Measurements from ENCODE around the gene IFNAR1. TPM values are rescaled to one million over a fixed set of nuclear protein-coding genes. Genes with fewer than 3 reads are reported as not detected.

Gene IFNAR1
- total and polyA plus RNA-seq, 2 experiments from 2014 or later, result 14.0 to 18.7 TPM

DNA sequence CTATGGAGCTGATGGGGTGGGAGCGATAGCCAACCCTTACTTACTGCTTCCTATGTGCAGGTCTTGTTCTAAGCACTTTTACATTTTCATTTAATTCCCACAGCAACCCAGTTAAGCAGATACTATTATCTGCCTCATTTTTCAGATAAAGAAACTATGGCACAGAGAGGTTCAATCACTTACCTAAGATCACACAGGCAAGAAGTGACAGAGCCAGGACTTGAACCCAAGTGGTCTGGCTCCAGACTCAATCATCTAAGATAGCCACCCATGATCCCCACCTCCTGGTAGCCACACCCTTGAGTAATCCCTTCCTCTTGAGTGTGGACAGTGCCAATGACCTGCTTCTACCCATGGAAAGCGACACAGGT is 23.2 kb upstream of the IFNAR1 start:
- Histone ChIP-seq H4K20me1 (replicated peaks; ENCODE audit: insufficient read depth) (no peaks in the 10 kb centered on the region), H3K36me3 (ENCODE audit: insufficient read depth) (no peaks in the 10 kb centered on the region), H3K4me1 (ENCODE audit: insufficient read depth) (no peaks in the 10 kb centered on the region), H2AFZ (no peak overlapping the region; the same call in 1 of the 2 replicates), H3K79me2 (replicated peaks; ENCODE audit: insufficient read depth) (no peaks in the 10 kb centered on the region), H3K4me2 (no peak overlapping the region), H3K27me3 (ENCODE audit: insufficient read depth) (no peaks in the 10 kb centered on the region), H3K4me3 (no peak overlapping the region), H3K9me2 (ENCODE audit: insufficient read depth) (0 out of 2 replicates have a peak, but pooled peaks cover 4% of the 10 kb centered on the region), H3F3A (replicated peaks; ENCODE audit: low read depth) (no peaks in the 10 kb centered on the region), H3K27ac (ENCODE audit: low read depth) (no peak overlapping the region)
- no peaks in the 10 kb centered on the region for H3K36me3 Mint-ChIP-seq (ENCODE audit: low read depth)
- DNase-seq (ENCODE audit: low spot score), result no peak
- ATAC-seq, result no peak
- no peak overlapping the region for H3K4me3 Mint-ChIP-seq
- peaks cover 9% of the 10 kb centered on the region for H3K4me1 Mint-ChIP-seq
- H3K27me3 Mint-ChIP-seq (ENCODE audit: insufficient read depth, low read depth, poor library complexity), result no peaks in the 10 kb centered on the region
- H3K9me3 Mint-ChIP-seq, result no peaks in the 10 kb centered on the region
- H3K27ac Mint-ChIP-seq, result no peak overlapping the region
- TF ChIP-seq EZH2 (IDR thresholded peaks at IDR 0.05; ENCODE audit: low read depth, unreplicated experiment) (no peak), REST (IDR thresholded peaks at IDR 0.05; ENCODE audit: unreplicated experiment) (no peak), EZH2phosphoT487 (IDR thresholded peaks at IDR 0.05; ENCODE audit: unreplicated experiment) (no peak), ZNF114 (CRISPR knock-in tag; IDR thresholded peaks at IDR 0.05) (no peak), CREB1 (CRISPR knock-in tag; IDR thresholded peaks at IDR 0.05; ENCODE audit: low read depth) (no peak), POLR2AphosphoS5 (IDR thresholded peaks at IDR 0.05; ENCODE audit: low read depth) (no peak), STAT1 (IDR thresholded peaks at IDR 0.05; ENCODE audit: unreplicated experiment) (no peak), ZNF462 (CRISPR knock-in tag; IDR thresholded peaks at IDR 0.05) (no peak), JUNB (IDR thresholded peaks at IDR 0.05; ENCODE audit: unreplicated experiment) (no peak), ZNF331 (CRISPR knock-in tag; IDR thresholded peaks at IDR 0.05; ENCODE audit: low read depth) (no peak), NANOG (IDR thresholded peaks at IDR 0.05; ENCODE audit: borderline replicate concordance) (no peak)
- TF ChIP-seq, protein P1, sequence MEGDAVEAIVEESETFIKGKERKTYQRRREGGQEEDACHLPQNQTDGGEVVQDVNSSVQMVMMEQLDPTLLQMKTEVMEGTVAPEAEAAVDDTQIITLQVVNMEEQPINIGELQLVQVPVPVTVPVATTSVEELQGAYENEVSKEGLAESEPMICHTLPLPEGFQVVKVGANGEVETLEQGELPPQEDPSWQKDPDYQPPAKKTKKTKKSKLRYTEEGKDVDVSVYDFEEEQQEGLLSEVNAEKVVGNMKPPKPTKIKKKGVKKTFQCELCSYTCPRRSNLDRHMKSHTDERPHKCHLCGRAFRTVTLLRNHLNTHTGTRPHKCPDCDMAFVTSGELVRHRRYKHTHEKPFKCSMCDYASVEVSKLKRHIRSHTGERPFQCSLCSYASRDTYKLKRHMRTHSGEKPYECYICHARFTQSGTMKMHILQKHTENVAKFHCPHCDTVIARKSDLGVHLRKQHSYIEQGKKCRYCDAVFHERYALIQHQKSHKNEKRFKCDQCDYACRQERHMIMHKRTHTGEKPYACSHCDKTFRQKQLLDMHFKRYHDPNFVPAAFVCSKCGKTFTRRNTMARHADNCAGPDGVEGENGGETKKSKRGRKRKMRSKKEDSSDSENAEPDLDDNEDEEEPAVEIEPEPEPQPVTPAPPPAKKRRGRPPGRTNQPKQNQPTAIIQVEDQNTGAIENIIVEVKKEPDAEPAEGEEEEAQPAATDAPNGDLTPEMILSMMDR (conservative IDR thresholded peaks at IDR 0.05; ENCODE audit: low read depth in 2 of 2), result no peak
- TF ChIP-seq, protein P2, sequence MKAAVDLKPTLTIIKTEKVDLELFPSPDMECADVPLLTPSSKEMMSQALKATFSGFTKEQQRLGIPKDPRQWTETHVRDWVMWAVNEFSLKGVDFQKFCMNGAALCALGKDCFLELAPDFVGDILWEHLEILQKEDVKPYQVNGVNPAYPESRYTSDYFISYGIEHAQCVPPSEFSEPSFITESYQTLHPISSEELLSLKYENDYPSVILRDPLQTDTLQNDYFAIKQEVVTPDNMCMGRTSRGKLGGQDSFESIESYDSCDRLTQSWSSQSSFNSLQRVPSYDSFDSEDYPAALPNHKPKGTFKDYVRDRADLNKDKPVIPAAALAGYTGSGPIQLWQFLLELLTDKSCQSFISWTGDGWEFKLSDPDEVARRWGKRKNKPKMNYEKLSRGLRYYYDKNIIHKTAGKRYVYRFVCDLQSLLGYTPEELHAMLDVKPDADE (IDR thresholded peaks at IDR 0.05), result no peak
